CD1c-positive myeloid dendritic cell (primary cell): Measurements from ENCODE around the gene DGKI.
"Not testable (repeated sequence)": the region's sequence is repeated elsewhere in the genome, so short reads cannot be mapped to it uniquely, and the experiment has no call there.

Source experiments
- DNase-seq: peaks from one replicate; pipeline ENCODE4 v3.0.0-alpha.2; 2016; ENCODE audit errors: extremely low spot score

DGKI gene

DNA sequence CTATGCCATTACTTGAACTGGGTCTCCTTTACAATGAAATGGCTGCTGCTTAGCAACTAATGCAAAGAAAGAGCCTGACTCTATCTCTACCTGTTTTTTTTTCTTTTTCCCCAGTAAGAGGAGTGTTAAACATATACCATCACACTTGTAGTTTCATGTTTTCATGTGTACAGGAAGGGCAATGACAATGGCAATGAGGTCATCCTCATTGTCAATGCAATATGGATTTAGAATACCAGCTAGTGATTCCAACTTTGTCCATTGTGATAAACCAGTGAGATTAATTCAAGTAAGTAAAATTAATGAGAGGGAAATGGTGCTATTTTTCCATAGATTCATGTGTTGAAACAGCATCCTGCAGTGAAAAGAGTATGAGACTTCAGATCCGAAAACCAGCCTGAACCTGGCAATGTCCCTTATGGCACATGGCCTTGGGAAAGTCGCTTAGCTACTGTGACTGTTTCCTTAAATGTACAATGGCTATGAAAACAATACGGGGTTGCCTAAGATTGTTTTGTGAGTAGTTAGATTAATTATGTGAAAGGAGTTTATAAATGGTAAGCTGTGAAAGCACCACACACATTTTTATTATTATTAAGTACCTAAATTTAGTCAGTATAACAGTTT, 11.2 kb downstream of the DGKI start:
- DNase-seq: no peak

DNA sequence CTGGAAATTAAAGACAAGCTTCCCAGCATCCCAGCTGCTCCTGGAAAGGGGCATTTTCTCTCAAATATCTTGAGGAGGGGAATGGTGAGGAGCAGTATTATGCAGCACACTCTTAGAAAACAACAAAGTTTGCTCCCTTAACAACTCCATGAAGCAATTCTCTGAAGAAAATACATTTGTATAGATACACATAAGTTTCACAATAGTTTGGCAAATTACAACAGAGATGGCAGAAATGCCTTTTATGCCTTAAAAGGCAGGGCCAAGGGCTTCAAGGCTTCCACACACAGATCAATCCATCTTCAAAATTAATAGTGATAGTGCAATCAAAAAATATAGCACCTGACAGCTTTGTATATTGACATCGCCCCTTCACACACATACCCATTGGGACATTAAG, 12.2 kb downstream of the DGKI start:
- DNase-seq: no peak

DNA sequence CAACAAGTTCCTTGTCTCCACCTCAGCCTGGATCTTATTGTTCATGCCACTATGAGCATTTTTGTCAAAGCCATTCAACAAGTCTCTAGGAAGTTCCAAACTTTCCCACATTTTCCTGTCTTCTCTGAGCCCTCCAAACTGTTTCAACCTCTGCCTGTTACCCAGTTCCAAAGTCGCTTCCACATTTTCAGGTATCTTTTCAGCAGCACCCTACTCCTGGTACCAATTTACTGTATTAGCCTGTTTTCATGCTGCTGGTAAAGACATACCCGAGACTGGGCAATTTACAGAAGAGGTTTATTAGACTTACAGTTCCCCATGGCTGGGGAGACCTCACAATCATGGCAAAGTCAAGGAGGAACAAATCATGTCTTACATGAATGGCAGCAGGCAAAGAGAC, 13.8 kb downstream of the DGKI start:
- DNase-seq: not testable (repeated sequence)

DNA sequence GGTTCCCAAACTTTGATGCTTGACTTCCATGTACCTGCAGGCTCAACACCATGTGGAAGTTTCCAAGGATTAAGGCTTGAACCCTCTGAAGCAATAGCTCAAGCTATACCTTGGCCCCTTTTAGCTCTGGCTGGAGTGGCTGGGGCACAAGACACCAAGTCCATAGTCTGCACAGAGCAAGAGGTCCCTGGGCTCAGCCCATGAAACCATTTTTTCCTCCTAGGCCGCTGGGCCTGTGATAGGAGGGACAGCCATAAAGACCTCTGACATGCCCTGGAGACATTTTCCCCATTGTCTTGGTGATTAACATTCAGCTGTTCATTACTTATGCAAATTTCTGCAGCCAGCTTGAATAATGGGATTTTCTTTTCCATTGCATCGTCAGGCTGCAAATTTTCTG, 14.4 kb downstream of the DGKI start:
- no peak for DNase-seq

DNA sequence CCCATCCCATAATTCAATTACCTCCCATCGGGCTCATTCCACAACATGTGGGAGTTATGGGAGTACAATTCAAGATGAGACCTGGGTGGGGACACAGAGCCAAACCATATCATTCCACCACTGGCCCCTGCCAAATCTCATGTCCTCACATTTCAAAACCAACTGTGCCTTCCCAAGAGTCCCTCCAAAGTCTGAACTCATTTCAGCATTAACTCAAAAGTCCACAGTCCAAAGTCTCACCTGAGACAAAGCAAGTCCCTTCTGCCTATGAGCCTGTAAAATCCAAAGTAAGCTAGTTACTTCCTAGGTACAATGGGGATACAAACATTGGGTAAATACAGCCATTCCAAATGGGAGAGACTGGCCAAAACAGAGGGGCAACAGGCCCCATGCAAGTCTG, 15.2 kb downstream of the DGKI start:
- DNase-seq: not testable (repeated sequence)

DNA sequence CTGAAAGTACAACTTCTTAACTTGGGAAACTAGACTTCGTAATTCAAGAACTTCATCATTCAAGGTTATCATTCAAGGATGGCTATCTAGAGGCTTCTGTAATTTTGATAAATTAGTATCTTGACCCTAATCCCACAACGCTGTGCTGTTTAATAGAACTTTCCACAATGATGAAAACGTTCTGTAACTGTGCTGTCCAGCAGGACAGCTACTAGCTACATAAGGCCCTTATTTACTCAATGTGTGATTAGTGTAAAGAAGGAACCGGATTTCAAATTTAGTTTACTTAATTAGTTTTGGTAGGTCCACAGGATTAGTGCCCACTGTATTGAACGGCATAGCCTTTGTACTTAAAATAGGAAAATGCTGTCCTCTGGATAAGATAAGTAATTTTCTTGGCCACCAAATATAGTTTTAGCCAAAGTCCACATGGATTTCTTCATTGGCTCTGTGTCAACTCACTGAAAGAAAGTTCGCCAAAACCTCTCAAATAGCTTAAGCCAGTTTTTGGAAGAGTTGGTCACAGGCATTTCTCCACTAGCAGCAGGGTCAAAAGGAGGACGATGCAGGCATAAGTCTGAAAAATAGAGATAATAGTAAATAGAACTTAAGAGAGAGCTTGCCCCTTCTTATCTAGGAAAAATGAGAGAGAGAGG, 17.3 kb downstream of the DGKI start:
- DNase-seq: no peak

DNA sequence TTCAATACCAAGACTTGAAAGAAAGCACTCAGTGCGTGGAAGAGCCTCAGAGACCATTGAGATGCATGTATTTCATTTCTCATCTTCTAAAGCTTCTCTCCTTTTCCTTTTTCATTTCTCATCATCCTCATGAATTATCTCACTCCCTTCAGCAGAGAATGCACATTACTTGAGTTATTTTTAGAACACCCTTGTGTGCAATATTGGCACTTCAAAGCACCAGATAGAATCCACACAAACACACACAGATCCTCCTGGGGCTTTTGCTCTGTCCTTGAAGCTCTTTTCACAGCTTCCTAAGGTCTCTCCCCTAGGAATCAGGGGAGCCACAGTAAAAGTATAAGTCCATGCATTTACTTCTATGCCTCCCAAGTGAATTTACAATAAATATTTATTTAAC, 18.3 kb downstream of the DGKI start:
- DNase-seq: no peak

DNA sequence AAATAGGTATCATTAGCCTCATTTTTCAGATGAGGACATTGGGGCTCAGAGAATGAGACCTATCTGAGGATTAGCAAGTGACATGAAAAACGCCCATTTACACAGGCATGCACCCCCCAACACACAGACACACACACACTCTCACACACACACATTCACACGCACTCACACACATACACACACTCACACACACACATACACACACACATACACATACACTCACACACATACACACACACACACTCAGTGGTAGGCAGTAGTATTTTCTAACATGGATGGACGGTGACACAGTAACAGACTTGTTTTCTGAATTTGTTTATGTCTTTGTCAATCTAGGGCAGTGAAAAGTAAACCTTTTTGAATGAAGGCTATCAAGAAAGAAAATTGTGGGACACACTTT, 21.3 kb downstream of the DGKI start:
- no peak for DNase-seq

DNA sequence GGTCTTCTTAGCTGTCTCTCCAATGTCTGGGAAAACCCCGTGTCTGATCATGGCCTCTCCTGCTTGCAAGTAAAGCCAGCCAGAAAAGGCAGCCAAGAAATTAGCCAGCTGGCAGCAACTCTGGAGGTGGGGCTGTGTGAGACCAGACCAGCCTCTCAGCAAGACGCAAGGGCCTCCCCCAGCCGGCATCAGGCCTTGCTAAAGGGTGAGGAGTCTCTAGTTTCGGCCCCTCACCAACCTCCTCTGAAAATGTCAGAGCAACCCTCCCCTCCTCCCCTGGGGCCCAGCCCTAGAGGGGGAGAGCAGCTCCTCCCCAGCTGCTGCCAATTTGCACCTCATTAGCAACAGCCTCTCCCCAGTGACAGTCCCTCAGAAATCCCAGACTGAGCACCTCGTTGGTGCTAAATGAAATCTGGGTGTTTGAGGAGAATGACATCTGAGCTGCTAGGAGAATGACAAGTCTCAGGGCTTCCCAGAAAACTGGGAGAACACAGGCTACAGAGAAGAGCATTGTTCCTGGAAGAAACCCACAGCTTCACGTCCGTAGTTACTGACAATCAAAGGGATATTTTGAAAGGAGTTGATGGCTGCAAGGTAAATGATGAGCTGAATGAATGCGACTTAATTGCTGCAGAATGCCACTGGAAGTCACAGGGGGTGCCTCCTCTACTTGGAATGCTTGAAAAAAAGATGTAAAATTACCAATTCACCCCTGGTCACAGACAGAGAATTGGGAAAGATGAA, 25.9 kb downstream of the DGKI start:
- no peak for DNase-seq

DNA sequence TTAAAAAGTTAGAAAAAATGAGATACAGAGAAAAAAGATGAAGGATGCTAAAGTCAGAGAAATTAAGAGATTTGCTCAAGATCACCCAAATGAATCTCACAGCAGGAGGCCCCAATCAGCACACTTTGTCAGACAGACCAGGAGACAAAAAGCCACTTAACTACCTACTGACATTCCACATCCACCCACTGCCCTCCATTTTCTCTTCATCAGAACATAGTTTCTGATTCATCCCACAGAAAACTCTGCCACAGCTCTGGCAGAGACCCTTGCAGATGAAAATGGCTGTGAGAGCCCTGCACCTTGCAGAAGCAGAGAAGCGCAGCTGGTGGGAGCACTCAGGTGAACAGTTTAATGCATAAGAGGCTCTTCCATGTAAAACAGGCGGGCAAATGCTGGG, 26.6 kb downstream of the DGKI start:
- DNase-seq: no peak

DNA sequence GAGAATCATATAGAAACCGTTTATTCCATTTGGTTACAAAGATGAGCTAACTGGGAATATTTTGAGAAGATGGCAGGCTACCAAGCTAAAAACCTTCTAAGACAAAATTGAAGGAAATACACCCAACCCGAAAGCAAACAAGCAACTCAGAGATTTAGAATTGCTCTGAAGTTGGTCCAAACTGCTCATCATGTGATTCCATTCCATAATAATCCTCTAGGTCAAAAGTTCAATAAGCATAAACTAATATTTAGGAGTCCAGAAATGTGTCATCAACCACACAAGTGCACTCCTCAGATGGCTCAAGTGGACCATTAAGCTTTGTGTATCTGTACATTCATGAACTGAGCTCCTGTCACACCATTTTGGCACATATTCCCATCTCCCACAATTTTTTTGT, 28.7 kb downstream of the DGKI start:
- no peak for DNase-seq

DNA sequence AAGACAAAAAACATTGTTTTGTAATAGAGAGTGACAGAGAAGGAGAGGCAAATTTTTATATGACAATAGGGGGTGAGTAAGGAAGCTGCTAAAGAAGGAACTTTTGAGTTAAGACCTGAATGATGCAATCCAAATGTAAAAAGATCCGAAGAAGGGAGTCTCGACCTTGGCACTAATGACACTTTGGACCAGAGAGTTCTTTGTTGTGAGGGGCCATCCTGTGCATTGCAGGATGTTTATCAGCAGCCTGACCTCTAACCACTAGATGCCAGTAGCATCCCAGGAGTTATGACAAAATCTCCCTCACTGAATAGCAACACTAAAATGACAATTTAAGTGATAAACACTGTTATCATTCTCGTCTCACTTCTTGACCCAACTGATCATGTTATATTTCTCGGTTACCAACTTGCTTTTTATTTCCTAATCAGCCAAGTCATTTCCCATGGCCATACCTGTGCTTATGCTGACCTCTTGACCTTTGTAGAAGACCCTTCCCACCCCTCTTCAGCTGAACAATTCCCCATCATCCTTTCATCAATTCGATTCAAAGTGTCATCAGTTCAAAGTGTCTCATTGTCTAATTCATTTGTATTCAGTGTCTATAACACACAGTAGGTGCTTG, 30.0 kb downstream of the DGKI start:
- DNase-seq: no peak

DNA sequence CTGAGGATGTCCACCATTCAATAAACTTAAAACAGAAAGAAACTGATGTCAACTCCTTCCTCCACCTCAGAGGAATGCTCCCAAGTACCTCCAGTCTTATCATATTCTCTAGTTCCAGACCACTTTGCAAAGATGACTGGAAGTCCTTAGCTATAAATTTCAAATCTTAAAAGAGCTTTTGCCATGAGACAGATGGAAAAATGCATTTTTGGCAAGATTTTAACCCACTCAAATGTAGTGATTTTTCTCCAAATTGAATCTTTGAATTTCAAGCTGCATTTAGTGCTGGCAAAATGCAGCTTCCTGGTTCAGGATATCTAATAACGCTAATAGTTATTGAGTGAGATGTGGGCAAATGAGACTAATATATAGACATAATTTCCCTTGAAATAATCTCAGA, 33.2 kb downstream of the DGKI start:
- DNase-seq: no peak

DNA sequence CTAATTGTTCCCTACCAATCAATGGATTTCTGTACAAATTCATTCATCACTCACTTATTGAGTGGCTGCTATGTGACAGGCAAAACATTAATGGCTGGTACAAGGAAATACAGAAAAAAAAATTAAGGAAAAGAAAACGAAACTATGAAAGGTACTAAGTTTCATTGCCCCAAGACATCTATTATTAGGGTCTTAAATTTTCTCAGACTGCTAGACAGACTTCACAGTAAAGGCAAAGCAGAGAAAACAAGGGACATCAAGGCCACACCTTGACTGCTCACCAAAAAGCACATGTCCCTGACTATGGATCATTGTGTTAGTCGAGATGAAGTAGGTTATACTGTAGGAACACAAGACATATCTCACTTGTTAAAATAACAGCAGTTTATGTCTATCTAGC, 36.5 kb downstream of the DGKI start:
- no peak for DNase-seq

DNA sequence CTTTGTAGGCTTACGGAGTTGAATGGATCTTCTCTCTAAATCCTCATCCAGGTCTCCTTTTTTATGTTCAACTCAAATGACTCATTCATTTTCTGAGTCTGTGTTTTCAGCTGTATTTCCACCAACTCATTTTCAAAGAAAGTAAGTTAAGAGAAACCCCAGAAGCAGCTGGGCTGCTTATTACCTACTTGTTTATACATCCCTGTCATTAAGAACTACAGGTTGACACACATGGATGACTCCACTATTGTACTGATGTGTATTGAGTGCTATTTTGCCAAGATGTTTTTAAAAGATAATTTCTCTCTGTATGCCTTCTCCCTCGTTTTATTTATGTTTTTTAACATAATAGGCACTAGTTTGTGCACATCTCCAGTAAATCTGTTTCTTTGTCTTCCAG, 41.9 kb downstream of the DGKI start:
- DNase-seq: no peak

DNA sequence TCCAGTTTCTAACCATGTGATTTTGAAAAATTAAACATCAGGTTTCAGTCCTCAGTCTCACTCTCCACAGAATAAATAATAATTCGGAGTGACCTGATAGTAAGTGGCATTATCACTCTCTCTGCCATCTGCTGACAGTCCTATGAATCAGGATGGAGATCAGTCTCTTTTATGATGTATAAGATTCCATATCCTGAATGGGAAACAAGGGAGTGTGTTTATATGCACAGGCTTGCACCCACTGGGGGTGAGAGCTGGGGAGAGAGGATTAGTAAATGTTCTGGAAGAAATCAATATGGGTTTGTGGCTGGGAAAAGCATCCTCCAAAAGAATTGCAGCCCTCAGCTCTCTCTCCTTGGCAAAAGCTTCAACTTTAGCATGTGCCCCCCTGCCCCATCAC, 45.3 kb downstream of the DGKI start:
- DNase-seq: no peak

DNA sequence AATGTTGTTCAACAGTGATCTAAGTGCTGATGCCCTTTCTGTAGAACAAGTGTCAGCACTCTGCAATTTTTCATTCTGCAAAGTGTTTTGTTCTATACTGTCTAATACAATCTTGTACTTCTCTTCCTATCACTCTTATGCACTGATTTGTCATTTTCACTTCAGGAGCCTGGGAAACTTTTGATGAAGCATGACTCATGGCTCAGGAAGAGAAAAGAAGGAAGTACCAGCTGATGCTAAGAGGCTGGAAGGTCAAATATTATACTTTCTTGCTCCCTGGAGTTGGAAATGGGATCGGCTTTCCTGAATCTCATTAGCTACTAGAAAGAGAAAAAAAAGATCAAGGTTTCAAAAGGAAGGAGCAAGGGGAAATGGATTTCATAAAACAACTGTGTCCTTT, 45.8 kb downstream of the DGKI start:
- DNase-seq: no peak

DNA sequence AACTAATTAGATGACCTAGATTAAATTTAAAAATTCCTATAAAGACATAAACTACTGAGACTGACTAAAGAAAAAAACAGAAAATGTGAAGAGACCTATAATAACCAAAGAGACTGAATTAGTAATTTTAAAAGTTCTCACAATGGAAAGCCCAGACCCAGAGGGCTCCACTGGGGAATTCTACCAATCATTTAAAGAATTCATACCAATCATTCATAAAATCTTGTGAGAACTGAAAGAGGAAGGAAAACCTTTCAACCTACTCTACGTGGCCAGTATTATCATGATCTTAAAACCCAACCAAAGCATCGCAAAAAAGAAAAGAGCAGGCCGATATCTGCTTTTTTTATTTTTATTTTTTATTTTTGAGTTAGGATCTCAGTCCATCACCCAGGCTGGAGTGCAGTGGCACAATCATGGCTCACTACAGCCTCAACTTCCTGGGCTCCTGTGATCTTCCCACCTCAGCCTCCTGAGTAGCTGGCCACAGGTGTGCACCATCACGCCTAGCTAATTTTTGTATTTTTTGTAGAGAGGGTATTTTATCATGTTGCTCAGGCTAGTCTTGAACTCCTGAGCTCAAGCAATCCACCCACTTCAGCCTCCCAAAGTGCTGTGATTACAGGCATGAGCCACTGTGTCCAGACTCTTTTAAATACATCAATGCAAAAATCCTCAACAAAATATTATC, 48.6 kb downstream of the DGKI start:
- no peak for DNase-seq

DNA sequence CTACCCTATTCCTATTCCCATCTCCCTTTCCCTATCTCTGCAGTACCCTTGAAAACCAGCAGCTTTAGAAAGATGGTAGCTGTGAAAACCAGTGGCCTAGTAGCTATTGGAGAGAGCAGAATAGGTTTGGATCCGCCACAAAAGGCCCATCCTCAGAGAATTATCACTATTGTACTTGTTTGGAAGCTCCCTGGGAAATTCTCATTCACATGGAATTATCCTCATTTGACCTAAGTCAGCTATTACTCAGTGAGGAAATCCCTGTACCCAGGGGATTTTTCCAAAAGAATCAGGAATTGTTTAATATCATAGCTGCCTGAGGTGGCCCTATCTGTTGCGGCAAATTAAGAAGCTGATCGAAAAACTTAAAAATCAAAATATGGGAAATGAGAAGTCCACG, 51.6 kb downstream of the DGKI start:
- no peak for DNase-seq

DNA sequence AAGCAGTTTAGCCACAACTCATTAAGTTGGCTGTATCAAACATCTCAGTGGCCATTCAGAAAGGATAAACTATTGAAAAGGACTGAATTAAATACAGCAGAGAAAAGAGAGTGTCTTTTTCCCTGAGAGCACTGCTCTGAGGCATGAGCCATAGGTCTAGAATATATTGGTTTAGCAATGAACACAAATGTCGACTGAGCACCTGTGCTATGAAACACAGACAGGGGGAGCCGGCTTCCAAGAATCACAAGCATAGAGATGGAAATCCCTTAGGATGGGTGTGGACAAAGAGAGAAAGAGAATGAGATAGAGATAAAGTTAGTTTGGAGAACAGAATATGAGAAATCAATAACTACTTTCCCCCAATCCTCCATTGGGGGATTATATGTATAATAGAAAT, 54.8 kb downstream of the DGKI start:
- no peak for DNase-seq

DNA sequence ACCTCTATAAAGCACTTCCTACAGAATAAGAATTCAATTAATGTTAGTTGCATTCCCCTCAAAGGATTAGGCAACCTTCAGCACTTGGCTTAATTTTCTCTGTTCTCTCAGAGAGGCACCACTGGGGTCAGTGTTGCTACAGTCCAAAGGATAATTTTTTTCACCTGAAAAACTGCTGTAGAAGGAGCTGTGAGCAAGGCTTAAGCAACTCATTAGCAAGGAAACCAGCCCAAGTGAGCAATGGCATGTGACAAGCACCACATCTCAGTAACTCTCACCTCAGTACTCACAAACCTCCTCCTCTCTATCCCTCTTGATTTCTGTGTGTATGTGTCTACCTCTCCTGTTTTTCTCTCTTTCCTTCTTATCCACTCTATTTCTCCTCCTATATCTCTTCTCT, 55.9 kb downstream of the DGKI start:
- no peak for DNase-seq

DNA sequence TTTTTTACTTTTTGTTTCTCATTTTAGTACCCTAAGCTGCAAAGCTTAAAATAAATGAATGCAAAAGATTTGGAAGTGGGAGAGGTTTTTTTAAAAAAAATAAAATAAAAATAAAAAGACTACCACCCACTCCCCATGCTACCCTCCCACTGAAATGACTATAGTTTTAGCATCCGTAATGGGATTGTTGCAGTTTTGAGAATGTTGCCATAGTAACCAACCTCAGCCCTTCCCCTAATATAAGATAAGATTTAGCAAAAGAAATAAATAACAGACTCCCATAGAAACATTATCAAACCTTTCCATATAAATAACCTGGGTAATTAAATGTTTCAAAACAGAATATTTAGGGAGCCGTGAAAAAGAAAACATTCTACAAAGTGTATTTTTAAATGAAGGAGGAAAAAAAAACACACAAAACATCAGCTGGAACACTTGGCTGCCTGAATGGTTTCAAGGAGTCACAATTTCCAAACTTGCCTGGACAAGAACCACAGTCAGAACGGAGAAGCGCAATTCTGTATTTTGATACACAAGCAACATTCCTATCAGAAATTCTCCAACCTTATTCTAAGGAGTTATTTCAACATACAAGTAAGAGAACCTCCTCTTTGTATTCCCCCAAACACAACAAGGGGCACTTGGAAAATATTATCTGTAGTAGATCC, 57.4 kb downstream of the DGKI start:
- DNase-seq: no peak
